OCI-LY7 (cell line): Measurements from ENCODE around the gene NCAM1.

ENCODE experiments used
- EZH2phosphoT487 ChIP-seq: fragments of 200-600 bp; sonication (generic); IDR thresholded peaks from 2 replicates; pipeline ENCODE4 v1.6.1; 2018; ENCODE audit warnings: low read depth, borderline replicate concordance, mild to moderate bottlenecking, mixed run types, antibody characterized with exemption, low read length, moderate library complexity, mixed read lengths
- TF ChIP-seq, protein P1 (sequence below): fragments of 200-600 bp; sonication (generic); conservative IDR thresholded peaks from 2 replicates; pipeline ENCODE4 v1.5.1; 2014; ENCODE audit warnings: mild to moderate bottlenecking, antibody characterized with exemption, low read length, moderate library complexity, mixed read lengths

GRCh38 chr11:113286509-113287497 lies 325.6 kb downstream of the NCAM1 start:
- TF ChIP-seq, protein P1, sequence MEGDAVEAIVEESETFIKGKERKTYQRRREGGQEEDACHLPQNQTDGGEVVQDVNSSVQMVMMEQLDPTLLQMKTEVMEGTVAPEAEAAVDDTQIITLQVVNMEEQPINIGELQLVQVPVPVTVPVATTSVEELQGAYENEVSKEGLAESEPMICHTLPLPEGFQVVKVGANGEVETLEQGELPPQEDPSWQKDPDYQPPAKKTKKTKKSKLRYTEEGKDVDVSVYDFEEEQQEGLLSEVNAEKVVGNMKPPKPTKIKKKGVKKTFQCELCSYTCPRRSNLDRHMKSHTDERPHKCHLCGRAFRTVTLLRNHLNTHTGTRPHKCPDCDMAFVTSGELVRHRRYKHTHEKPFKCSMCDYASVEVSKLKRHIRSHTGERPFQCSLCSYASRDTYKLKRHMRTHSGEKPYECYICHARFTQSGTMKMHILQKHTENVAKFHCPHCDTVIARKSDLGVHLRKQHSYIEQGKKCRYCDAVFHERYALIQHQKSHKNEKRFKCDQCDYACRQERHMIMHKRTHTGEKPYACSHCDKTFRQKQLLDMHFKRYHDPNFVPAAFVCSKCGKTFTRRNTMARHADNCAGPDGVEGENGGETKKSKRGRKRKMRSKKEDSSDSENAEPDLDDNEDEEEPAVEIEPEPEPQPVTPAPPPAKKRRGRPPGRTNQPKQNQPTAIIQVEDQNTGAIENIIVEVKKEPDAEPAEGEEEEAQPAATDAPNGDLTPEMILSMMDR: no peak
- no peak for TF ChIP-seq EZH2phosphoT487
